ENCODE results near the gene BORCS5. TPM values are rescaled to one million over a fixed set of nuclear protein-coding genes. Genes with fewer than 3 reads are reported as not detected.

The BORCS5 gene
- polyA plus RNA-seq, 1 experiment: 13.6 TPM

- Histone ChIP-seq H3K4me3 (ENCODE audit: low read depth, low read length) (no peak overlapping the region), H3K9me3 (ENCODE audit: control insufficient read depth, insufficient read depth, low read length) (no peaks in the 10 kb centered on the region), H3K27ac (ENCODE audit: low read depth, low read length) (no peak overlapping the region), H3K27me3 (ENCODE audit: control insufficient read depth, insufficient read depth, low read length) (no peaks in the 10 kb centered on the region)
- DNase-seq (ENCODE audit: low read depth, low spot score): no peak
- TF ChIP-seq CTCF (IDR thresholded peaks at IDR 0.05; ENCODE audit: low read depth, low read length): no peak
- CTCF ChIA-PET: interaction anchor here (1.1 kb wide), 1 partner anchor 51 kb away, joined by 3 read pairs; no protein-coding TSS in a partner anchor
- POLR2A ChIA-PET: no interaction called here
Observed at GRCh38 chr12:12513416-12514006, 156.6 kb downstream of the BORCS5 start.

GRCh38 chr12:12518464-12518845, 161.6 kb downstream of the BORCS5 start:
- TF ChIP-seq CTCF (IDR thresholded peaks at IDR 0.05; ENCODE audit: low read depth, low read length): no peak
- no peaks in the 10 kb centered on the region for H3K9me3 ChIP-seq (ENCODE audit: control insufficient read depth, insufficient read depth, low read length)
- ChIA-PET CTCF (interaction anchor here (1.7 kb wide), 1 partner anchor 137 kb away, joined by 6 read pairs; no protein-coding TSS in a partner anchor), POLR2A (interaction anchor here (0.7 kb wide), 1 partner anchor 120 kb away, joined by 4 read pairs; no protein-coding TSS in a partner anchor)
- no peak for DNase-seq (ENCODE audit: low read depth, low spot score)
- H3K27ac ChIP-seq (ENCODE audit: low read depth, low read length): no peak overlapping the region
- H3K4me3 ChIP-seq (ENCODE audit: low read depth, low read length): no peak overlapping the region
- H3K27me3 ChIP-seq (ENCODE audit: control insufficient read depth, insufficient read depth, low read length): no peaks in the 10 kb centered on the region

- POLR2A ChIA-PET: interaction anchor here (0.7 kb wide), 1 partner anchor 121 kb away, joined by 4 read pairs; no protein-coding TSS in a partner anchor
- CTCF ChIA-PET: interaction anchor here (1.7 kb wide), 1 partner anchor 137 kb away, joined by 6 read pairs; no protein-coding TSS in a partner anchor
- TF ChIP-seq CTCF (IDR thresholded peaks at IDR 0.05; ENCODE audit: low read depth, low read length): no peak
- no peak overlapping the region for H3K4me3 ChIP-seq (ENCODE audit: low read depth, low read length)
- DNase-seq (ENCODE audit: low read depth, low spot score): peak; percentile 7
- no peak overlapping the region for H3K27ac ChIP-seq (ENCODE audit: low read depth, low read length)
- no peaks in the 10 kb centered on the region for H3K27me3 ChIP-seq (ENCODE audit: control insufficient read depth, insufficient read depth, low read length)
- no peaks in the 10 kb centered on the region for H3K9me3 ChIP-seq (ENCODE audit: control insufficient read depth, insufficient read depth, low read length)
Observed at GRCh38 chr12:12518919-12519318, 162.0 kb downstream of the BORCS5 start.

Other genes with a start within 250 kb of the BORCS5 start
- 18.4 and 21.2 TPM in 2 replicates for gene LRP6, start 90.0 kb upstream of the BORCS5 start, polyA plus RNA-seq (2011; rRNA removed)
- 2.8 and 4.2 TPM in 2 replicates for gene MANSC1, start 6.8 kb upstream of the BORCS5 start, polyA plus RNA-seq (2011; rRNA removed)
- 11.1 and 12.8 TPM in 2 replicates for gene DUSP16, start 205.8 kb downstream of the BORCS5 start, polyA plus RNA-seq (2011; rRNA removed)